CD1c-positive myeloid dendritic cell (primary cell): ENCODE data around the gene KLF15.
"Not testable (repeated sequence)": the region's sequence is repeated elsewhere in the genome, so short reads cannot be mapped to it uniquely, and the experiment has no call there.

Experiments
- DNase-seq: peaks from one replicate; pipeline ENCODE4 v3.0.0-alpha.2; 2016; ENCODE audit errors: extremely low spot score

The KLF15 gene

GRCh38 chr3:126346466-126346865 lies 10.7 kb downstream of the KLF15 start:
- DNase-seq: no peak

DNA sequence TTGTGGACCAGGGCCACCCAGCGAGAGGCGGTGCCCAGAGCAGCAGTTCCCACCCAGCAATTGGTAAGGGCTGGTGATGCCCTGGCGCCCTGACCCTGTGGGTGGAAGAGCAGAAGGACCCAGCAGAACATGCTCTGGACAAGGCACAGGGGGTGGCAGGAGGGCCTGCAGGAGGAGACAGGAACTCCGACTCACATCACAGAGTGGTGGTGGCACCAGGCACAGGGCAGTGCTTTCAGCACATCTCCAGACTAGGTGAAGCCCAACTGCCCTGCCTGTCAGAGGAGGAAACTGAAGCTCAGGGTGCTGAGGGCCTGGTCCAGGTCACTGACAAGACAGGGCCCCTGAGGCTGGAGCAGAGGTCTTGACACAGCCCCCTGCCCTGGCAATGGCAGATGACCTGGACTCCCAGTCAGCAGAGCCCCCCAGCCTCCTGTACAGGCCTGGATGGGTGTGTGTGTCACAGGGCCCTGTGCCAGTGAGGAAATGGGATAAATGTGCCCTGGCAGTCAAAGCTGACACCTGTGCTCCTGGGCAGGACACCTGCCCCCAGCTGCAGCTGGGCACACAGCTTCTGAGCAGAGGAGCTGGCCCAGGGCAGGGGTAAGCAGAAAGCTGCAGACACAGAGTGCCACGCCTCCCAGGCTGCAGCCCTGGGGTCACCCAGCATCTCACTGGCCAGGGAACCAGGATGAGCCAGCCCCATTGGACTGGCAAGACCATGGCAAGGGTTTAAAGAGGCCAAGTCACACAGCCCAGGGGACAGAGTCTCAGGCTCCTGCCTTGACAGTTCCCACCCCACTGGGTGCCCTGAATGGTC lies 11.4 kb downstream of the KLF15 start:
- DNase-seq: no peak

DNA sequence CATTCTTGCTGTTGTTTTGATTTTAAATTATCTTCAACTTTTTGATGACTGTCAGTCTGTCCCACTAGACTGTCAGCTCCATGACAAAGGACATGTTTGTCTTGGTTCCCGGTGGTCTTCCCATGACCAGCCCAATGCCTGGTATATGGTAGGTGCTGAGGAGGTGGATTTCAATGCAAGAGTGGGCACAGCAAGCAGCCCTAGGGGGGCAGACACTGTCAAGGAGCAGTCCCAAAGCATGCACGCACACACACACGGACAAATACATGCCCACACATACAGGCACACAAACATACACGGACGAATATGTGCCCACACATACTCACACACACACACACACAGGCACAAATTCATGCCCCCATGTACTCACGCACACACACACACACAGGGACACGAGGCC lies 12.0 kb downstream of the KLF15 start:
- no peak for DNase-seq

GRCh38 chr3:126344380-126345041 lies 12.7 kb downstream of the KLF15 start:
- DNase-seq: no peak

- no peak for DNase-seq
Measured at GRCh38 chr3:126343649-126344035, 13.6 kb downstream of the KLF15 start.

GRCh38 chr3:126342991-126343648 lies 14.1 kb downstream of the KLF15 start:
- DNase-seq: no peak

- DNase-seq: no peak
Measured at GRCh38 chr3:126342211-126342610, 15.0 kb downstream of the KLF15 start.

- no peak for DNase-seq
Measured at GRCh38 chr3:126341755-126342150, 15.5 kb downstream of the KLF15 start.

- DNase-seq: no peak
Measured at GRCh38 chr3:126340943-126341754, 16.1 kb downstream of the KLF15 start.

GRCh38 chr3:126340596-126340942 lies 16.6 kb downstream of the KLF15 start:
- no peak for DNase-seq

DNA sequence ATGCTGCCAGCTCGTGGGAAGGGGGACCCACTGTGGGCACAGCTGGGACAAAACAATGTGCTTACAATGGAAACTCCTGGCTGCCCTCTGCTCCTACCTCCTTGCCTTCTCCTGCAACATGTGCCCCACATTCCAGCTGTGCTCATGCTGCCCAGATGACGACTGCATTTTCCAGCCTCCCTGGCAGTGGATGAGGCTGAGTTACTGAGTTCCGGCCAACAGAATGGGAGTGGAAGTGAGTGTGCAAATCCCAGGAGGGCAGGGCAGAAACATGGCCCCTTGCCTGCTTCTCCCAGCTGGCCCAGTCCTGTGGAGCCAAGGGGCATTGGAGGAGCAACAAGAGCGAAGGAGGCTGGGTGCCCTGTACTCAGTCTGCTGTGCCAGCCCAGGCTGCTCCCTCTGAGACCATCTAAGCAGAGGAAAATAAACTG lies 17.1 kb downstream of the KLF15 start:
- no peak for DNase-seq

GRCh38 chr3:126339466-126339865 lies 17.7 kb downstream of the KLF15 start:
- DNase-seq: no peak

- no peak for DNase-seq
Measured at GRCh38 chr3:126338790-126339288, 18.4 kb downstream of the KLF15 start.

GRCh38 chr3:126337980-126338651 lies 19.1 kb downstream of the KLF15 start:
- DNase-seq: no peak

GRCh38 chr3:126331812-126332336 lies 25.3 kb downstream of the KLF15 start:
- DNase-seq: not testable (repeated sequence)

DNA sequence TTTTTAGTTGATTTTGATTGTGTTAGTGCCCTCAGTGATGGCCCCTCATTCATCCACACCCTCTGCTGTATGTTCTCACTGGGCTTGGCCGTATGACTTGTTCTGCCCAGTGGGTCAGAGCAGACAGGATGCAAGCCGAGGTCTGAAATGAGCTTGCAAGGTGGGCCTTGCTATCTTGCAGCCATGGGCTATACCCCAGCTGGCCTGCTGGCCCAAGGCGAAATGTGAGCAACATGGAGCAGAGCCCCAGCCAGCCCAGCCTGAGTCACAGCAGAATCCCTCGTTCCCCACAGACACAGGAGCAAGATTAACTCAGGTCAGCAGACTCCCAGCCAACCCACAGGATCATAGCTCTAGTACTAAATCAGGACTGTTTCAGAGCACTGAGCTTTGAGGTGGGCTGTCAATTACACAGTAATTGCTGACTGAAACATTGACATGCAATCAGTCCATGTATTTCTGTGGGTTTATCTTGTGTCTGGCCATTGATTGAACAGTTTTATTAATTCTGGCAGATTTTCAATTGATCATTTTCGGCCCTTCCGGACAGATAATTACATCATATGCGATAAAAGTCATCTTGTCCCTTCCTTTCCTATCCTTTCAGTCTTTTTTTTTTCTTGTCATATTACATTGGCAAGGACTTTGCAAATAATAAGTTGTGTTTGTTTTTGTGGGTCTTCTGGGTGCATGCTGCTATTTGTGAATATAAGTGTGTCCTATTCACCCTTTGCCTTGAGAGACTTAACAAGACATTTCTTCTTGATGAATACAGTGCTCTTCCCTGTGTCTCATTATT lies 27.1 kb downstream of the KLF15 start:
- no peak for DNase-seq

DNA sequence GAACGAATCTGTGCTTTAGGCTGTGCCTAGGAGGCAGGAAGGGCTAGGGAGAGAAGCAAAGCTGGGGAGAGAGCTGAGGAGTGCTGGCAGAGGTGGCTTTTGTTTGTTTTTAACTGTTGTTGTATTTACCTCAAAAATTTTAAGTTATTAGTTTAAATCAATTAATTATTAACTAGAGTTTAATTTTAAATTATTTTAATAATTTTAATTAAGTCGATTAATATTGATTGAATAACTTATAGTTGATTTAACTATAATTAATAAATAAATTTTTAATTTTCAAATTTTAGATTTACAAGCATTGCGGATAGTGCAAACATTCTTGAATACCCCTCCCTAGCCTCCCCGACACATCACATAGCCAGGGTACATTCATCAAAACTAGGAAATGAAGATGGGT lies 30.6 kb downstream of the KLF15 start:
- no peak for DNase-seq

- DNase-seq: no peak
Measured at GRCh38 chr3:126322181-126322967, 34.8 kb downstream of the KLF15 start.

DNA sequence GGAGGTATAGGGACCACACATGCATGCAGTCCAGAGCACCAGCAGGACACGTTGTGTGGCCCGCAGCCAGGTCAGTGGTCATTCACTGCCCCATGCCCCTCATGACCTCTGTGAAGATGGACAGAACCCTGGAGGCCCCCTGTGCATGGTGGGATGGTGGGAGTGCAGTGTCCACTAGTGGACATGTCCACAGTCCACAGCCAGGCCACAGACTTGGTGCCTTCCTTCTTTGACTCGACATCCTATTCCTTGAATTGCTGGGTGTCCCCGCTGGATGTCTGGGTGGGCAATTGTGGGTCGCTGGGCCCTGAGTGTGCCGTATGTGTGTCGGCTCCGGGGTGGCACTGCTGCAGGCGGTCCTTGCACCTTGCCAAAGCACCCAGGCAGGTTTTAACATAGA lies 35.7 kb downstream of the KLF15 start:
- DNase-seq: no peak
